WERI-Rb-1 (cell line): Measurements from ENCODE around the gene NBPF9.
"Not testable (repeated sequence)": the region's sequence is repeated elsewhere in the genome, so short reads cannot be mapped to it uniquely, and the experiment has no call there.

Source experiments
- DNase-seq: peaks from one replicate; pipeline ENCODE4 v3.0.0-alpha.2; 2020
- H3K27ac ChIP-seq: fragments of 250-450 bp; sonication (Bioruptor Pico); 2 replicates; pipeline ENCODE4 v1.5.1; 2020; ENCODE audit warnings: mild to moderate bottlenecking, moderate library complexity
- H3K27me3 ChIP-seq: fragments of 250-450 bp; sonication (Bioruptor Pico); 2 replicates; pipeline ENCODE4 v1.5.1; 2021; ENCODE audit warnings: mild to moderate bottlenecking, low read depth, moderate library complexity; ENCODE audit not compliant: insufficient read depth, severe bottlenecking
- H3K36me3 ChIP-seq: fragments of 250-450 bp; sonication (Bioruptor Pico); 2 replicates; pipeline ENCODE4 v1.5.1; 2020; ENCODE audit warnings: mild to moderate bottlenecking, moderate library complexity
- H3K4me3 ChIP-seq: 2 replicates; pipeline ENCODE4 v1.5.1; 2011; ENCODE audit warnings: low read depth, mild to moderate bottlenecking, control low read depth, low read length
- H3K9me3 ChIP-seq: fragments of 250-450 bp; sonication (Bioruptor Pico); 2 replicates; pipeline ENCODE4 v1.5.1; 2021; ENCODE audit warnings: mild to moderate bottlenecking, moderate library complexity; ENCODE audit not compliant: severe bottlenecking

NBPF9 gene

GRCh38 chr1:149103109-149104081 lies at the start of gene NBPF9:
Gene NBPF9, minus strand, starts transcription at chr1:149103551. Its CDS starts 21,412 bp downstream, at chr1:149082139.
- Histone ChIP-seq H3K4me3 (peak within 1 kb of the TSS; percentile 55), H3K27ac (peak within 1 kb of the TSS; percentile 76)
- DNase-seq, result peak; percentile 92
- H3K9me3 ChIP-seq, H3K27me3 ChIP-seq, H3K36me3 ChIP-seq: not testable (repeated sequence)

GRCh38 chr1:149149909-149150308 lies 46.6 kb upstream of the NBPF9 start:
- DNase-seq, H3K27me3 ChIP-seq, H3K27ac ChIP-seq, H3K4me3 ChIP-seq, H3K9me3 ChIP-seq, H3K36me3 ChIP-seq: not testable (repeated sequence)

GRCh38 chr1:149137585-149137984 lies 34.2 kb upstream of the NBPF9 start:
- H3K9me3 ChIP-seq, H3K27me3 ChIP-seq, H3K27ac ChIP-seq, H3K4me3 ChIP-seq, H3K36me3 ChIP-seq, DNase-seq: not testable (repeated sequence)

- H3K36me3 ChIP-seq, DNase-seq, H3K4me3 ChIP-seq, H3K27me3 ChIP-seq, H3K27ac ChIP-seq, H3K9me3 ChIP-seq: not testable (repeated sequence)
Observed at GRCh38 chr1:149130938-149131337, 27.6 kb upstream of the NBPF9 start.

GRCh38 chr1:149129245-149129644 lies 25.9 kb upstream of the NBPF9 start:
- not testable (repeated sequence) for H3K4me3 ChIP-seq, H3K9me3 ChIP-seq, H3K27me3 ChIP-seq, DNase-seq, H3K27ac ChIP-seq, H3K36me3 ChIP-seq

- H3K9me3 ChIP-seq, H3K36me3 ChIP-seq, H3K27me3 ChIP-seq, H3K4me3 ChIP-seq, DNase-seq, H3K27ac ChIP-seq: not testable (repeated sequence)
Observed at GRCh38 chr1:149126555-149127145, 23.3 kb upstream of the NBPF9 start.

GRCh38 chr1:149123948-149124926 lies 20.9 kb upstream of the NBPF9 start:
- DNase-seq, H3K27me3 ChIP-seq, H3K27ac ChIP-seq, H3K9me3 ChIP-seq, H3K36me3 ChIP-seq, H3K4me3 ChIP-seq: not testable (repeated sequence)

GRCh38 chr1:149112828-149113227 lies 9.5 kb upstream of the NBPF9 start:
- not testable (repeated sequence) for H3K9me3 ChIP-seq, H3K36me3 ChIP-seq, H3K4me3 ChIP-seq, H3K27me3 ChIP-seq, DNase-seq, H3K27ac ChIP-seq

GRCh38 chr1:149110343-149110742 lies 7.0 kb upstream of the NBPF9 start:
- H3K9me3 ChIP-seq, H3K27me3 ChIP-seq, H3K27ac ChIP-seq, DNase-seq, H3K4me3 ChIP-seq, H3K36me3 ChIP-seq: not testable (repeated sequence)

- H3K36me3 ChIP-seq, H3K9me3 ChIP-seq, H3K27ac ChIP-seq, H3K27me3 ChIP-seq: not testable (repeated sequence)
- H3K4me3 ChIP-seq, result peak overlapping the region; percentile 33
- peak; percentile 49 for DNase-seq
Observed at GRCh38 chr1:149102574-149102973, 777 bp downstream of the NBPF9 start.

GRCh38 chr1:149098276-149098675 lies 5.1 kb downstream of the NBPF9 start:
- H3K36me3 ChIP-seq, H3K27ac ChIP-seq, H3K27me3 ChIP-seq, H3K4me3 ChIP-seq, DNase-seq, H3K9me3 ChIP-seq: not testable (repeated sequence)

- peak overlapping the region; percentile 38; the same call in 1 of the 2 replicates for H3K27ac ChIP-seq
- not testable (repeated sequence) for H3K4me3 ChIP-seq, H3K36me3 ChIP-seq, H3K9me3 ChIP-seq, H3K27me3 ChIP-seq
- peak; percentile 52 for DNase-seq
Observed at GRCh38 chr1:149093155-149093554, 10.2 kb downstream of the NBPF9 start.

GRCh38 chr1:149075505-149076127 lies 27.7 kb downstream of the NBPF9 start:
- peaks cover 42% of the 10 kb centered on the region for H3K36me3 ChIP-seq
- DNase-seq, H3K9me3 ChIP-seq, H3K27me3 ChIP-seq, H3K4me3 ChIP-seq, H3K27ac ChIP-seq: not testable (repeated sequence)
